SU-DHL-6 (cell line): Measurements from ENCODE around the gene EGLN1.
"Not testable (repeated sequence)": the region's sequence is repeated elsewhere in the genome, so short reads cannot be mapped to it uniquely, and the experiment has no call there.

Experiments
- H2AFZ ChIP-seq: fragments of 200-600 bp; sonication (generic); 2 replicates; pipeline ENCODE4 v1.6.1; 2014; ENCODE audit warnings: low read depth, mild to moderate bottlenecking, moderate library complexity, mixed read lengths, antibody characterized with exemption, low read length; ENCODE audit not compliant: severe bottlenecking
- H3F3A ChIP-seq: fragments of 200-600 bp; shearing (Covaris generic); 2 replicates; pipeline ENCODE4 v1.6.0; 2016; ENCODE audit warnings: antibody characterized with exemption, mild to moderate bottlenecking; ENCODE audit not compliant: insufficient read depth
- H3K27ac ChIP-seq: fragments of 200-600 bp; sonication (generic); 2 replicates; pipeline ENCODE4 v1.5.1; 2016; ENCODE audit warnings: low read depth, mild to moderate bottlenecking, low read length, moderate library complexity, mixed read lengths
- H3K27me3 ChIP-seq: fragments of 200-600 bp; sonication (generic), shearing (Covaris generic); 2 replicates; pipeline ENCODE4 v1.6.0; 2014; ENCODE audit warnings: mild to moderate bottlenecking, low read length
- H3K36me3 ChIP-seq: fragments of 200-600 bp; sonication (generic); 2 replicates; pipeline ENCODE4 v1.6.1; 2014; ENCODE audit warnings: mild to moderate bottlenecking, low read length, mixed read lengths
- H3K4me2 ChIP-seq: fragments of 300-600, 200-600 bp; shearing (Covaris generic), sonication (generic); 2 replicates; pipeline ENCODE4 v1.6.0; 2014; ENCODE audit warnings: low read length, low read depth, mild to moderate bottlenecking; ENCODE audit not compliant: poor library complexity, severe bottlenecking
- H3K4me3 ChIP-seq: fragments of 200-600 bp; sonication (generic); 2 replicates; pipeline ENCODE4 v1.5.1; 2014; ENCODE audit warnings: antibody characterized with exemption, low read length, mild to moderate bottlenecking, mixed read lengths; ENCODE audit not compliant: insufficient read depth, poor library complexity, severe bottlenecking
- H3K79me2 ChIP-seq: fragments of 200-600 bp; sonication (generic); 2 replicates; pipeline ENCODE4 v1.6.1; 2014; ENCODE audit warnings: mild to moderate bottlenecking, low read length, moderate library complexity; ENCODE audit not compliant: insufficient read depth
- H3K9ac ChIP-seq: fragments of 200-600 bp; sonication (generic); 2 replicates; pipeline ENCODE4 v1.7.0; 2014; ENCODE audit warnings: mild to moderate bottlenecking, low read length
- H3K9me2 ChIP-seq: fragments of 200-600 bp; sonication (generic); replicated peaks from 2 replicates; pipeline ENCODE4 v1.6.1; 2014; ENCODE audit warnings: low read length; ENCODE audit not compliant: insufficient read depth
- H3K9me3 ChIP-seq: fragments of 200-600 bp; sonication (generic); 2 replicates; pipeline ENCODE4 v1.6.1; 2014; ENCODE audit warnings: low read length, mixed read lengths; ENCODE audit not compliant: insufficient read depth
- H4K20me1 ChIP-seq: fragments of 200-600 bp; sonication (generic); 2 replicates; pipeline ENCODE4 v1.6.1; 2014; ENCODE audit warnings: low read depth, mild to moderate bottlenecking, antibody characterized with exemption, low read length, moderate library complexity, mixed read lengths
- CTCF ChIP-seq: fragments of 200-600 bp; sonication (generic); IDR thresholded peaks from one replicate; pipeline ENCODE4 v1.5.1; 2017; ENCODE audit warnings: antibody characterized with exemption, mild to moderate bottlenecking, low read length, moderate library complexity; ENCODE audit not compliant: insufficient read depth, poor library complexity, severe bottlenecking
- EZH2phosphoT487 ChIP-seq: fragments of 200-600 bp; sonication (generic), shearing (Covaris generic); conservative IDR thresholded peaks from 2 replicates; pipeline ENCODE4 v1.6.1; 2018; ENCODE audit warnings: mild to moderate bottlenecking, antibody characterized with exemption, low read length, moderate library complexity, mixed read lengths

EGLN1 gene

GRCh38 chr1:231421971-231422797 is at the start of gene EGLN1:
EGLN1 (minus strand) TSS chr1:231422287; CDS start chr1:231421888, 399 bp downstream.
- H3K27me3 ChIP-seq, result no peaks in the 10 kb centered on the region
- H4K20me1 ChIP-seq, result peaks cover 20% of the 10 kb centered on the region
- peak within 1 kb of the TSS; percentile 80 for H3K27ac ChIP-seq
- peak within 1 kb of the TSS; percentile 74 for H3K4me2 ChIP-seq
- no peaks in the 10 kb centered on the region for H3K9me3 ChIP-seq
- peak within 1 kb of the TSS; percentile 75 for H2AFZ ChIP-seq
- peaks cover 10% of the 10 kb centered on the region; the same call in 1 of the 2 replicates for H3K79me2 ChIP-seq
- peak; percentile 11 for TF ChIP-seq CTCF
- TF ChIP-seq EZH2phosphoT487, result no peak
- H3K36me3 ChIP-seq, result peaks cover 4% of the 10 kb centered on the region; the same call in 1 of the 2 replicates
- no peaks in the 10 kb centered on the region for H3K9me2 ChIP-seq
- peak within 1 kb of the TSS; percentile 64 for H3K9ac ChIP-seq
- peak within 1 kb of the TSS; percentile 62 for H3K4me3 ChIP-seq
- H3F3A ChIP-seq, result peaks cover 15% of the 10 kb centered on the region; the same call in 1 of the 2 replicates

GRCh38 chr1:231471500-231471899 is 49.4 kb upstream of the EGLN1 start:
- H3K27ac ChIP-seq, H3K4me2 ChIP-seq, H3K4me3 ChIP-seq, H2AFZ ChIP-seq, H3K36me3 ChIP-seq, H3K9me3 ChIP-seq, H3K9ac ChIP-seq, H4K20me1 ChIP-seq, H3K9me2 ChIP-seq, H3K79me2 ChIP-seq, H3F3A ChIP-seq, H3K27me3 ChIP-seq: not testable (repeated sequence)

- not testable (repeated sequence) for H2AFZ ChIP-seq, H3F3A ChIP-seq, H3K9me3 ChIP-seq, H3K36me3 ChIP-seq, H3K9me2 ChIP-seq, H3K27me3 ChIP-seq, H3K27ac ChIP-seq, H3K4me3 ChIP-seq, H3K4me2 ChIP-seq, H3K79me2 ChIP-seq, H4K20me1 ChIP-seq, H3K9ac ChIP-seq
These were observed 48.9 kb upstream of the EGLN1 start for GRCh38 chr1:231471027-231471426.

GRCh38 chr1:231467986-231468385 is 45.9 kb upstream of the EGLN1 start:
- H3K9me2 ChIP-seq, result no peaks in the 10 kb centered on the region
- no peaks in the 10 kb centered on the region for H3K27me3 ChIP-seq
- H3K27ac ChIP-seq, result no peak overlapping the region
- H2AFZ ChIP-seq, result no peak overlapping the region
- no peaks in the 10 kb centered on the region for H3K79me2 ChIP-seq
- H3K36me3 ChIP-seq, result no peaks in the 10 kb centered on the region
- H3K4me2 ChIP-seq, result no peak overlapping the region
- no peaks in the 10 kb centered on the region for H3K9me3 ChIP-seq
- no peak overlapping the region for H3K4me3 ChIP-seq
- H4K20me1 ChIP-seq, result no peaks in the 10 kb centered on the region
- TF ChIP-seq CTCF, result no peak
- TF ChIP-seq EZH2phosphoT487, result no peak
- H3F3A ChIP-seq, result no peaks in the 10 kb centered on the region
- no peak overlapping the region for H3K9ac ChIP-seq
